CD4-positive, alpha-beta T cell (primary cell): ENCODE measurements around the gene PSPH. TPM values are rescaled to one million over a fixed set of nuclear protein-coding genes. Genes with fewer than 3 reads are reported as not detected.
"Not testable (repeated sequence)": the region's sequence is repeated elsewhere in the genome, so short reads cannot be mapped to it uniquely, and the experiment has no call there.

Experiments used
- ATAC-seq: fragments of 200-7000 bp; cut with Tn5 transposase; one replicate; pipeline ENCODE4 v1.10.0; 2022; ENCODE audit warnings: mild to moderate bottlenecking; ENCODE audit not compliant: poor library complexity
- CTCF ChIA-PET: fragments of 350-600 bp; sonication (Branson Sonifier 250); formaldehyde crosslinking; loops from one replicate; lab custom pipeline; 2021; ENCODE audit warnings: antibody characterized with exemption, inconsistent platforms; lab: Charles Lee
- POLR2A ChIA-PET: fragments of 350-600 bp; sonication (Branson Sonifier 250); formaldehyde crosslinking; loops from one replicate; lab custom pipeline; 2021; ENCODE audit warnings: antibody characterized with exemption, inconsistent platforms; lab: Charles Lee
- DNase-seq, 14 experiments: peaks; one replicate each; pipeline ENCODE4 v3.0.0-alpha.2; 2013 to 2020; ENCODE audit warnings: mixed read lengths in 2 of 14
- H3K27ac ChIP-seq, 2 donors: one replicate each; pipeline versions ENCODE4 v1.5.1 to v1.7.0; 2013; ENCODE audit warnings: low read length in 2 of 2, low read depth in 1 of 2, mild to moderate bottlenecking in 1 of 2
- H3K27me3 ChIP-seq, 2 experiments: 1 replicate in 1 of 2; 2 replicates in 1 of 2; pipeline versions ENCODE4 v1.6.1 to v1.7.0; 2013; ENCODE audit warnings: low read length in 2 of 2, control low read depth in 1 of 2, mild to moderate bottlenecking in 1 of 2, moderate library complexity in 1 of 2; ENCODE audit not compliant: insufficient read depth in 2 of 2, control insufficient read depth in 1 of 2
- H3K36me3 ChIP-seq: one replicate; pipeline ENCODE4 v1.6.1; 2013; ENCODE audit warnings: low read length, control low read depth; ENCODE audit not compliant: insufficient read depth
- H3K4me1 ChIP-seq: one replicate; pipeline ENCODE4 v1.6.1; 2013; ENCODE audit warnings: low read length, control low read depth; ENCODE audit not compliant: insufficient read depth
- H3K4me3 ChIP-seq: one replicate; pipeline ENCODE4 v1.5.1; 2013; ENCODE audit warnings: mild to moderate bottlenecking, low read length, moderate library complexity
- H3K9me3 ChIP-seq, 2 experiments: 1 replicate in 1 of 2; 2 replicates in 1 of 2; pipeline versions ENCODE4 v1.6.1 to v1.7.0; 2013; ENCODE audit warnings: low read length in 2 of 2, mild to moderate bottlenecking in 2 of 2, control low read depth in 1 of 2, moderate library complexity in 1 of 2; ENCODE audit not compliant: control insufficient read depth in 1 of 2, insufficient read depth in 1 of 2
- H3K27ac Mint-ChIP-seq: one replicate; pipeline ENCODE4 v1.8.0; 2020; ENCODE audit warnings: mixed read lengths
- H3K27me3 Mint-ChIP-seq: one replicate; pipeline ENCODE4 v1.8.0; 2021; ENCODE audit warnings: mixed read lengths
- H3K36me3 Mint-ChIP-seq: one replicate; pipeline ENCODE4 v1.8.0; 2021; ENCODE audit warnings: low read depth, mixed read lengths
- H3K4me1 Mint-ChIP-seq: one replicate; pipeline ENCODE4 v1.8.0; 2021; ENCODE audit warnings: low read depth, mixed read lengths
- H3K4me3 Mint-ChIP-seq: one replicate; pipeline ENCODE4 v1.8.0; 2020; ENCODE audit warnings: mild to moderate bottlenecking, mixed read lengths
- H3K9me3 Mint-ChIP-seq: one replicate; pipeline ENCODE4 v1.8.0; 2020; ENCODE audit warnings: mixed read lengths
- CTCF ChIP-seq: fragments of 200-600 bp; IDR thresholded peaks from one replicate; pipeline ENCODE4 v1.8.0; 2022; ENCODE audit warnings: antibody characterized with exemption, mild to moderate bottlenecking
- intact Hi-C, 2 experiments: fragments of 100-400 bp; cut with DNase I in 1 of 2; cut with micrococcal nuclease in 1 of 2; formaldehyde crosslinking; loops; one replicate each; pipeline versions ENCODE4 v1.15.1 to v1.9.0; 2023 to 2025; cut with DNase I, micrococcal nuclease
- total RNA-seq, 174 experiments: library from RNA in 2 of 174; stranded (reverse) in 2 of 174; gene quantifications; one replicate each; pipeline ENCODE4 v1.2.3 and lab custom pipeline; 2021 to 2026

Gene PSPH
- total RNA-seq, 2 experiments from 2014 or later = 1.2 to 1.9 TPM

GRCh38 chr7:56023500-56023899 is 27.7 kb downstream of the PSPH start:
- CTCF ChIA-PET = no interaction called here
- no peaks in the 10 kb centered on the region for H3K9me3 Mint-ChIP-seq
- peaks cover 14% of the 10 kb centered on the region for H3K36me3 Mint-ChIP-seq
- no peak overlapping the region for H3K27ac Mint-ChIP-seq
- DNase-seq (no peak), ATAC-seq (no peak)
- Histone ChIP-seq H3K4me1 (no peaks in the 10 kb centered on the region), H3K9me3 (no peaks in the 10 kb centered on the region), H3K27me3 (no peaks in the 10 kb centered on the region), H3K4me3 (no peak overlapping the region), H3K27ac (no peak overlapping the region), H3K36me3 (no peaks in the 10 kb centered on the region)
- H3K4me3 Mint-ChIP-seq = no peak overlapping the region
- POLR2A ChIA-PET = no interaction called here
- no peaks in the 10 kb centered on the region for H3K4me1 Mint-ChIP-seq
- H3K27me3 Mint-ChIP-seq = no peaks in the 10 kb centered on the region
- intact Hi-C loops = no loop called here
- TF ChIP-seq CTCF = no peak

GRCh38 chr7:56019501-56019900 is 31.7 kb downstream of the PSPH start:
- Mint-ChIP-seq H3K36me3 (peaks cover 14% of the 10 kb centered on the region), H3K4me3 (no peak overlapping the region), H3K27me3 (no peaks in the 10 kb centered on the region), H3K27ac (no peak overlapping the region), H3K9me3 (no peaks in the 10 kb centered on the region), H3K4me1 (no peaks in the 10 kb centered on the region)
- Histone ChIP-seq H3K27me3 (no peaks in the 10 kb centered on the region), H3K9me3 (no peaks in the 10 kb centered on the region), H3K27ac (no peak overlapping the region), H3K4me1 (no peaks in the 10 kb centered on the region), H3K36me3 (no peaks in the 10 kb centered on the region), H3K4me3 (no peak overlapping the region)
- ATAC-seq = no peak
- no peak for DNase-seq
- ChIA-PET POLR2A (no interaction called here), CTCF (no interaction called here)
- TF ChIP-seq CTCF = no peak
- intact Hi-C loops = loop anchor here in 1 of 2 experiments (1.0 kb wide), 1 partner anchor 255 kb away; no protein-coding TSS in a partner anchor

- H3K4me1 Mint-ChIP-seq, H3K27me3 ChIP-seq, H3K27ac ChIP-seq, intact Hi-C loops, H3K27me3 Mint-ChIP-seq, H3K4me1 ChIP-seq, ATAC-seq, H3K27ac Mint-ChIP-seq, H3K9me3 Mint-ChIP-seq, DNase-seq, H3K4me3 Mint-ChIP-seq, H3K36me3 ChIP-seq, POLR2A ChIA-PET, H3K9me3 ChIP-seq, CTCF ChIA-PET, H3K4me3 ChIP-seq: not testable (repeated sequence)
- H3K36me3 Mint-ChIP-seq = peaks cover 20% of the 10 kb centered on the region
These were observed 34.2 kb downstream of the PSPH start for GRCh38 chr7:56017015-56017414.

GRCh38 chr7:56009695-56010094 is 41.5 kb downstream of the PSPH start:
- ChIA-PET POLR2A (no interaction called here), CTCF (no interaction called here)
- ATAC-seq = no peak

More at GRCh38 chr7:56009695-56010094, 41.5 kb downstream of the PSPH start:
- TF ChIP-seq CTCF = no peak
- Histone ChIP-seq H3K9me3 (no peaks in the 10 kb centered on the region), H3K36me3 (no peaks in the 10 kb centered on the region), H3K27me3 (no peaks in the 10 kb centered on the region), H3K27ac (no peak overlapping the region), H3K4me3 (no peak overlapping the region), H3K4me1 (no peaks in the 10 kb centered on the region)
- intact Hi-C loops = loop anchor here in 1 of 2 experiments (10.0 kb wide), 1 partner anchor 365 kb away; no protein-coding TSS in a partner anchor
- Mint-ChIP-seq H3K27me3 (no peaks in the 10 kb centered on the region), H3K4me1 (no peaks in the 10 kb centered on the region), H3K36me3 (peaks cover 11% of the 10 kb centered on the region), H3K27ac (no peak overlapping the region), H3K4me3 (no peak overlapping the region), H3K9me3 (no peaks in the 10 kb centered on the region)
- DNase-seq = no peak
